ENCODE results near the gene ASXL1.
"Not testable (repeated sequence)": the region's sequence is repeated elsewhere in the genome, so short reads cannot be mapped to it uniquely, and the experiment has no call there.

The ASXL1 gene

DNA sequence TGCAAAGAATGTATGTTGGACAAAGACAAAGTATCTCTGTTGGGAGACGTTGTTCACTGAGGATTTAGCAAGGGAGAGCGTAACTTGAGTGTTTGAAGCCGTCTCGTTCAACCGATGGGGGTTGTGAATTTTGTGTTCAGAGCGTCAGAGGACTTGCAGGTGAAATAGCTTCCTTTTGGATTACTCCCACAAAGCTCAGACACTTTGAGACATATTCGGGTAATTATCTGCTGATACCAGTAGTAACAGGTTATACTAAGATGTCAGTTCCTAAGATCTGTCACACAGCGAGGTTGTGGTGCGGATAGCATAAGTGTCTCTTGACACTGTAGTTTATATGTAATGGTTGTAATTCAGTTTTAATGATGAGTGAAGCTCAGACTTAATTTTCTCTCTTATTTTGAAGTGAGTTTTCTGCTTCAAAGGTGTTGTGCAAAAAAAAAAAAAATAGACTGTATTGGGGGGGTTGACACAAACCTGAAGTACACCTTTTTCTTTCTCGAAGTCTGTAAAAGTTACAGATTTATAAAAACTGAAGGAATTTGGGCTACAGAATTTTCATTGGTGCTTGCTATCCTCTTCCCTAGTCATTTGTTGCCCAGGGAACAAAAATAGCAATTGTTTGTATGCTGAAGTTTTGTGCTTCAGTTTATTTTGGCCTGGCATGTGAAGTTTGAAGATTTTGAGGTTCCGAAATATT, 1.7 kb downstream of the ASXL1 start:
- DNase-seq (ENCODE audit: low read depth in 2 of 3, low spot score in 2 of 3) = no peak

DNA sequence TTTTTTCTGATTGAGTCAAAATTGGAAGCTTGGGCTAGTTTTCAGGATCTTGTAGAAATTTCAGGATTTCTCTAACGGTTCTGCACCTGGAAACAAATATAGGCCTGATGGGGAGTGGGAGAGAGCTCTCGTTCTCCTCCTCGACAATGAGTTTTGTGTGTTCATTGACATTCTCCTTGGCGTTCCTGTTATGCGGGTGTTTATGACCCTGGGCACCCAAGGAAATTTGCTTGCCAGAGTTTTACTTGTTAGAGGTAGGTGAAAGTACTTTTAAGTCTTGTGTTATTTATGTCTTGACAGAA, 2.2 kb downstream of the ASXL1 start:
- no peak for DNase-seq (ENCODE audit: low read depth in 2 of 3, low spot score in 2 of 3)

DNA sequence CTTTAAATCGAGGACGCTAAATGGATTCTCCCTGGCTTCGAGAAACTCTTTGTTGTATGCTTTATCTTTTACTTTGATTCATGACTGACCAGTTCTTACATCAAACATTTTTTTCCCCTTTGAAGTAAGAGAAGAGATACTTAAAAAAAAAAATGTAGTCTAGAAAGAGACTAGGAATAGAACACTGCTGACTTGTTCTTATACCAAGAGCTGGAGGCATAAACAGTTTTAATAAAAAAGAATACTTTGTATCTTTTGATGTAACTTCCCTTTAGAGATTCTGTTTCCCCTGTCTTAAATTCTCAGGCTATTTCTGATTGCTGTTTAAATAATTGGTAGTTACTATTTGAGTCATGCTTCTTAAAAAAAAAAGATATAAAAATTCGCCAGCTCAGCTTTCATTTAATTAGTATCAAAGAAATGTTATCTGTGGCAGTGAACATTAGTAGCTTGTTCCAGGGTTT, 4.8 kb downstream of the ASXL1 start:
- DNase-seq (ENCODE audit: low read depth in 2 of 3, low spot score in 2 of 3) = no peak

DNA sequence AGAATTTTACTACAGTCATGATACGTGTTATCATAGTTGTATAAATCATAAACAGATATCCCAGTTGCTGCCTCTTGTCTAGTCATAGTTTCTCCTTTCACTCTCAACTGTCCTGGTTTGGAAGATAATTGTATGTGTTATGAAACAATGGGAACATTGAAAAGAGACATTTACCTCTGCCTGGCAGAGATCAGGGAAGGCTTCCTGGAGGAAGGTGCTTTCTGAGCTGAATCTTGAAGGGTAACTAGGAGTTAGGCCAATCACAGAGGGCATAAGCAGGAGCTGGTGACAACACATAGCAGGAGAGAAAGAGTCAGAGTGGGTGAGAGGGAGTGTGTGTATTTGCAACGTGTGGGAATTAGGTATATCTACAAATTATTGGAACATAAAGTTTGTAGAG, 5.4 kb downstream of the ASXL1 start:
- DNase-seq (ENCODE audit: low read depth in 2 of 3, low spot score in 2 of 3) = no peak

DNA sequence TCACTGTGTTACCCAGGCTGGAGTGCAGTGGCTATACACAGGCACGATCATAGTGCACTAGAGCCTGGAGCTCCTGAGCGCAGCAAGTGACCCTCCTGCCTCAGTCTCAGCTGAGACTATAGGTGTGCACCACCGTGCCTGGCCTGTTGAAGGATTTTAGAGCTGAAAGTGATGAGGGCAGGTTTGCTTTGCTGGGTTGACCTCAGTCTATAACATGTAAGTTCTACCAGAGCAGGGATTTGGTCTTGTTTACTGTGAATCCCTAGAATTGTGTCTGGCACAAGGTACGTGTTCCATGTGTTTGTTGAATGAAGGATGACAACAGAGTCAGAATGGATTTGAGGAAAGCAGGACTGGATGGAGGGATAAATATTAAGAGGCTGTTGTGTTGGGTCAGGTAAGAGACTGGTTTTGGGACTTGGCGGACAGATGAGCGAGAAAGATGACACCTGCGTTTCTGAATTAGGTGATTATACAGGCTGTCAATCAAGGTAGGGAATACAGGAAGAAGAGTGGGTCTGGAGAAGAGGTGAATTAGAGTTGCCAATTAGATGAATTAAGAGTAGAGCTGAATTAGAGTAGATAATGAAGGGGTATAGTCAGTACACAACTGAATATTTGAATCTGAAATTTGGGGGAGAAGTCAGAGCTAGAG, 6.5 kb downstream of the ASXL1 start:
- no peak for DNase-seq (ENCODE audit: low read depth in 2 of 3, low spot score in 2 of 3)

DNA sequence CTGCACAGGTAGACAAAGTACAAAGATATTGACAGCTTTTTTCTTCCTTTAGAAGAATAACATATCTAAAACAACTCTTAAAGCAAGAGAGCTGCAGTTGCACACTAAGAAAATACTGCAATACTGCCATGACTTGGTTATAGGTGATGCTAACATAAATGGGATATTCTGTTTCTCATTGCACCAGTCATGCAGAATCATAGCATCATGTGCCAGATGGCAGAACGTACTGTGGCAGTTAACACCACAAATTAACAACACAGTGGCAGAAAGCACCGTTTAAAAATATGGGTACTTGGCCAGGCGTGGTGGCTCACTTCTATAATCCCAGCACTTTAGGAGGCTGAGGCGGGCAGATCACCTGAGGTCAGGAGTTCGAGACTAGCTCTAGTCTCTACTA, 7.4 kb downstream of the ASXL1 start:
- no peak for DNase-seq (ENCODE audit: low read depth in 2 of 3, low spot score in 2 of 3)

DNA sequence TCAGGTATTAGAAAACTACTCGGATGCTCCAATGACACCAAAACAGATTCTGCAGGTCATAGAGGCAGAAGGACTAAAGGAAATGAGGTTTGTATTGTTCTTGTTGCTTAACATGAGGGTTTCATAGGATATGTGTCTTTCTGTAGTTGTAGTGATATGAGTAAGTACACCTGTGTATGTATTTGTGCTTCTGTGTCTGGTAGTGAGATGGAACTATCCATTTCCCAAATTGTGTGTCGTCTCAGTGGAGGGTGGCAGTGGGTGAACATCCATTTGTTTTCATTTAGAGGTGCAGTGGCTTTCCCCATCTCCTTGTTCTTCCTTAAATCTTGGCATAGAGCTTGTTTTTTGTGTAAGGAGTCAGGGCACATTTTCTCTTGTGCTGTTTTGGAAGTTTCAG, 8.2 kb downstream of the ASXL1 start:
- DNase-seq (ENCODE audit: low read depth in 2 of 3, low spot score in 2 of 3) = no peak

DNA sequence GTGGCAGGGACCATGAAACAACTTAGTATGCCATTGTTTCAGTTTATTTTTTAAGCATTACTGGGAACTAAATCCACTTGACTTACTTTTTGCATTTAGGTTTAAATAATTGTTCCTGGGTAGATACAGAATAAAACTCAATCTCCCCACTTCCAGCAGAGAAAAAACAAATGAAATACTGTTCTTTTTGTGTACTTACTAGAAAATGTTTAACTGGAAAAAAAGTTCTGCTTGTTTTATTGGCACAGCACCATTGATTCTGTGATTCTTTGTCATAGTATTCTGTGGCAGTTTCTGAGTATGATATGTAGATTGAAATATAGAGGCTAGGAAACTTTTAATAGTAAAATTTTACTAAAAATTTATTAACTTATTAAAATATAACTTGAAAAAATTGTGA, 10.2 kb downstream of the ASXL1 start:
- DNase-seq (ENCODE audit: low read depth in 2 of 3, low spot score in 2 of 3) = no peak

DNA sequence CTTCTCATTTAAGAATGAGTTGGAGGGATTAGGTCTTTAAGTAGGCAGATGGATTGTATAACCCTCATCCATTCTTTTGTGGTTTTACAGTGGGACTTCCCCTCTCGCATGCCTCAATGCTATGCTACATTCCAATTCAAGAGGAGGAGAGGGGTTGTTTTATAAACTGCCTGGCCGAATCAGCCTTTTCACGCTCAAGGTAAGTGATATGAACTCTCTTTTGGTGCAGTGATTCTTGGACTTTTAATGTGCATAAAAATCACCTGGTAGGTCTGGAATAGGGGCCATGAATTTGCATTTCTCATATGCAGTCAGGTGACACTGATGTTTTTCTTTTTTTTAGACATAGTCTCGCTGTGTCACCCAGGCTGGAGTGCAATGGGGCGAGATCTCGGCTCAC, 10.8 kb downstream of the ASXL1 start:
- DNase-seq (ENCODE audit: low read depth in 2 of 3, low spot score in 2 of 3) = no peak

DNA sequence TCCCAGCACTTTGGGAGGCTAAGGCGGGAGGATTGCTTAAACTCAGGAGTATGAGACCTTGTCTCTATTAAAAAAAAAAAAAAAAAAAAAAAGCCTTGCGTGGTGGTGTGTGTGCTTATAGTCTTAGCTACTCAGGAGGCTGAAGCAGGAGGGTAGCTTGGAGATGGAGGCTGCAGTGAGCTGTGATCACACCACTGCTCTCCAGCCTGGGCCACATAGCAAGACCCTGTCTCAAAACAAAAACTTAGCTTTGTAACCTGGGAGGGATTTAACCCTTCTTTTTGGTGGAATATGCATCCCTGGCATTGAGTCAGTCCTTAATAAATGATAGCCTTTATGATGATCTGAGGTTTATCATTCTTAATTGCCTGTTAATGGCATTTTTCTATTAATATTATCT, 12.8 kb downstream of the ASXL1 start:
- no peak for DNase-seq (ENCODE audit: low read depth in 2 of 3, low spot score in 2 of 3)

DNA sequence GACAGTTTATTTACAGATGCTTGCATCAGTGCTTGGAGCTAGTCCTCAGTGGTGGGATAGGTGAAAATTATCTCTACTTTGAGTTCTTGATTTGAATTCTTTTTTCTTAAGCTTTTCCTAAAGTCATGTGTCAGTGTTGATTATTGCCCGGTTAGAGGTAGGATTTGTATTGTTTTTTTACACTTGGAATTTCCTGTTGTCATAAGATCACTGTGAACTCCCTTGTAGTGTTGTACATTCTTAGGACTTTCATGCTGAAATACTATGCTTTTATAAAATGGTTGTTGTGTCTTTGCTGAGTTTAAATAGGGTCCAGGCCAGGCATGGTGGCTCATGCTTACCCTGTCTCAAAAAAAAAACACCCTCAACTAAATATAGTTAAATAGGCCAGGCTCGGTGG, 20.3 kb downstream of the ASXL1 start:
- DNase-seq (ENCODE audit: low read depth in 2 of 3, low spot score in 2 of 3) = no peak

DNA sequence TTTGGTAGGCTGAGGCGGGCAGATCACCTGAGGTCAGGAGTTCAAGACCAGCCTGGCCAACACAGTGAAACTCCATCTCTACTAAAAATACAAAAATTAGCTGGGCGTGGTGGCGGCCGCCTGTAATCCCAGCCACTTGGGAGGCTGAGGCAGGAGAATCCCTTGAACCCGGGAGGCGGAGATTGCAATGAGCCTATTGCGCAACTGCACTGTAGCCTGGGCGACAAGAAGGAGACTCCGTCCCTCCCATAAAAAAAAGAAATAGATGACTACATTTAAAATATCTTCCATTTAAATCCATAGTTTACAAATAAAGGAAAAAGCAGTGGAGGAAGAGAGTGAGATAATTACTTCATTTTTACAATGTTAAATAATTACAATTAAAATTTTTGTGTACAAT, 21.9 kb downstream of the ASXL1 start:
- DNase-seq (ENCODE audit: low read depth in 2 of 3, low spot score in 2 of 3) = not testable (repeated sequence)

DNA sequence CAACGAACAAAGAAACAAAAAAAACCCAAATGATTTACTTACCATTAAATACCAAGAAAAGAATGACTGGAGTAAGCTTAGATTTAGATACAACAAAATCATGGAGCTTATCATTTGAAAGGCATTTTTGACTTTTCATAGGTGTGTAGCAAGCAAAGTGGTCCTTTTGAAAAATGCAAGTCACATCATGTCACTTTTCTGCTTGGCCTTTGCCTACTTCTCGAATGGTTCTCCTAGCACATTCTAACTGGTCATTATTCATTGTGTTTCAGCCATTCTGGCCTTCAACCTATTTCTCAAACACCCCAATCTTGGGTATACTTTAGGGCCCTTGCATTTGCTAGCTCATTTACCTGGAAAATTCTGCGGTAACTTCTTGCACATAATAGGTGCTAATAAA, 22.6 kb downstream of the ASXL1 start:
- no peak for DNase-seq (ENCODE audit: low read depth in 2 of 3, low spot score in 2 of 3)

DNA sequence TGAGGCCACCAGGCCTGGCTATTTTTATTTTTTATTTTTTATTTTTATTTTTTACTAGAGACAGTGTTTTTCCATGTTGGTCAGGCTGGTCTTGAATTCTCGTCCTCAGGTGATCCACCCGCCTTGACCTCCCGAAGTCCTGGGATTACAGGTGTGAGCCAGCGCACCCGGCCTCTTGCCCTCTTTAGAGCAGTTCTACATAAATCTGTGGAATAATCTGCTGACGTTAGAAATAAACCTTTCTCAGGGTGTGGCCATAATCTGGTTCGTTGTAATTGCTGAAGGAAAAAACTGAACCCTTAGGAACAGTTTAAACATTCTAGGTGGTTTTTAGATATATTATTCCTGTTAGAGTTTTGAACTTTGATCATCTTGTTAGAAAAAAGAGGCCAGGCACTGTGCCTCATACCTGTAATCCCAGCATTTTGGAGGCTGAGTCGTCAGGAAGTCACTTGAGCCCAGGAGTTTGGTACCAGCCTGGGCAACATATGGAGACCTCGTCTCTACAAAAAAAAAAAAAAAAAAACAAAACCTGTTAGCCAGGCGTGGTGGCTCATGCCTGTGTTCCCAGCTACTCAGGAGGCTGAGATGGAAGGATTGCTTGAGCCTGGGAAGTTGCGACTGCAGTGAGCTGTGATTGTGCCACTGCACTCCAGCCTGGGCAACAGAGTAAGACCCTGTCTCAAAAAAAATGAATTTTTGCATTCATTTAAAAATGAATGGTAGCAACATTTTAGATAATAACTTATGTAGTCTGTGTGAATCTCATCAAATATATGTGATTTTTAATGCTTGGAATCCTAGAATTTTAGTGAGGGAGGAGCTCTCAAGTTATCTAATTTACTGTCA, 24.2 kb downstream of the ASXL1 start:
- DNase-seq (ENCODE audit: low read depth in 2 of 3, low spot score in 2 of 3) = no peak

DNA sequence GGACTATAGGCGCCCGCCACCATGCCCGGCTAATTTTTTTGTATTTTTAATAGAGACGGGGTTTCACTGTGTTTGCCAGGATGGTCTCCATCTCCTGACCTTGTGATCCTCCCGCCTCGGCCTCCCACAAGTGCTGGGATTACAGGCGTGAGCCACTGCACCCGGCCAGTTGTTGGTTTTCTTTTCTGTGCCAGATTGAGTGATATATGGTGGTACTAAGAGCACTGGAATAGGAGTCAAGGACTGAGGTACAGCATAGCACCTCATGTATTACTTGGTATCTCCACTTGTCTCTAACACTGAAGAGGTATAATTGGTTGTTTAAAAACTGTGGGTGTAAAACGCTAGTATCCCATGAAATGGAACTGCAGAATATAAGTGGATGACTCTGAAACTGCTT, 25.3 kb downstream of the ASXL1 start:
- not testable (repeated sequence) for DNase-seq (ENCODE audit: low read depth in 2 of 3, low spot score in 2 of 3)

DNA sequence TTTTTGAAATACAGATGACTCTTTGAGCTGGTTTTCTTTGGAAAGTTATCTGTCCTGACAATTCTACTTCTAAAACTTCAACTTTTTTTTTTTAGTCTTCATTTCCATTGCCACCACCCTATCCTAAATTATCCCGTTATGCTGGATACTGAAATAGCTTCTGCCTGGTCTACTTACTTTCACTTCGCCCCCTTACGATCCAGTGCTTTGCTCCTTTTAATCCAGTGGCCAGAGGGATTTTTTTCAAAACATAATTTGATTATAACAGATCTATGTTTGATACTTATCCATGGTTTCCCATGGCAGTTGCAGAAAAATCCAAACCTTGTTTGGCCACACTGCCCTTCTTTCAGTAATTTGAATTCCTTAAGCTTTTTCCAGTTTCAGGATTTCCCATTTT, 27.4 kb downstream of the ASXL1 start:
- DNase-seq (ENCODE audit: low read depth in 2 of 3, low spot score in 2 of 3) = no peak

DNA sequence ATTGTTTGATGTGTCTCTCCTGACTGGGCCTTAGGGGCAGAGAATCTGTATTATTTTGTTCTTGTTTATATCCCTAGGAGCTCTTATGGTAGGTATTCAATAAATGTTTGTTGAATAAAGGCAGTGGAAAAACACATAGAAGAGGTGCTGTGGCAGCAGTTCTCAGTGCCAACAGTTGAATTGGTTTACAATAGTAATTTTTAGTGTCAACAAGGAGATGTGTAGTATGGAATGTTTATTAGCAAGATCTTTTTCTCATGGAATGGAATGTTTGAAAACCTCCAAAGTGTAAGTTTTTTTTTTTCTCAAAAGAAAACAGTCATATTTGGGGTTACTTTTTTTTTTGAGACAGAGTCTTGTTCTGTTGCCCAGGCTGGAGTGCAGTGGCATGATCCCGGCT, 28.0 kb downstream of the ASXL1 start:
- no peak for DNase-seq (ENCODE audit: low read depth in 2 of 3, low spot score in 2 of 3)

DNA sequence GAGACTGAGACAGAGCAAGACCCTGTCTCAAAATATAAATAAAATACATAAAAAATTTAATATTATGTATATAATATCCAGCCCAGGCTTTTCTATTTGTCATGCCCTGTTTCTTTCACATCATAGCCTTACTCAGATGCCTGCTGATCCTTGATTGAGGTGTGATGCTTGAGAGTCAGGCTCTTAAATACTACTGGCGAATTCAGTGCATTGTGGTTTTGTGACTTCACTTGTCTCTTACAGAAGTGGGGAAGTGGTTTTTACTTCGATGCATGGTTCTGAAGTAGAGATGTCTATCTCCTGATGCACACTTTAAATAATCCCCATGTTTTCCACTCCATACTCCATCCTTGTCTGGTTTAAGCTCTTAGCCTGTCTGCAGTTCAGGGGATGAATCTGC, 29.1 kb downstream of the ASXL1 start:
- no peak for DNase-seq (ENCODE audit: low read depth in 2 of 3, low spot score in 2 of 3)

DNA sequence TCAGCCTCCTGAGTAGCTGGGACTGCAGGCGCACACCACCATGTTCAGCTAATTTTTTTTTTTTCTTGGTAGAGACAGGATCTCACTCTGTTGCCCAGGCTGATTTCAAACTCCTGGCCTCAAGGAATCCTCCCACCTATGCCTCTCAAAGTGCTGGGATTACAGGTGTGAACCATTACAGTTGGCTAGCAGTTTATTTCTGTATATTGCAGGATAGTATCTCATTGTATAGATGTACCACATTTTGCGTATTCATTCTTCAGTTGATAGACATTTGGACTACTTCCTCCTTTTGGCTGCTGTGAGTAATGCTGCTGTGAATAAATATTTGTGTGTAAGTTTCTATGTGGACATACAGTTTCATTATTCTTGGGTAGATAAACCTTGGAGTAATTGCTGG, 32.9 kb downstream of the ASXL1 start:
- DNase-seq (ENCODE audit: low read depth in 2 of 3, low spot score in 2 of 3) = no peak

DNA sequence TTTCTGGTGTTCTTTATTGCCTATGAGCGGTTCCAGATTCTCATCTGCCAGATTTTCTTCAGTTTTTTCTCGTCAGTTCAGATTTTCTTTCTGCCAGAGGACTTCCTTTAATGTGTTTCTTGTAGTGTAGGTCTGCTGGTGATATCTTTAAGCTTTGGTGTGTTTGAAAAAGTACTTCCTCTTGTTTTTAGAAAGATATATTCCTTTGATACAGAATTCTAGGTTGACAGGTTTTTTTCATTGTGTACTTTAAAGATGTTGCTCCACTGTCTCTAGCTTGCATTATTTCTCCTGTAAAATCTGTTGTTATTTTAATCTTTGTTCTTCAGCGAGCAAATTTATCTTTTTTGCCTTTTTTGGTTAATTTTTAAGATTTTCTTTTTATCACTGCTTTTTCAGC, 36.9 kb downstream of the ASXL1 start:
- DNase-seq (ENCODE audit: low read depth in 2 of 3, low spot score in 2 of 3) = no peak

DNA sequence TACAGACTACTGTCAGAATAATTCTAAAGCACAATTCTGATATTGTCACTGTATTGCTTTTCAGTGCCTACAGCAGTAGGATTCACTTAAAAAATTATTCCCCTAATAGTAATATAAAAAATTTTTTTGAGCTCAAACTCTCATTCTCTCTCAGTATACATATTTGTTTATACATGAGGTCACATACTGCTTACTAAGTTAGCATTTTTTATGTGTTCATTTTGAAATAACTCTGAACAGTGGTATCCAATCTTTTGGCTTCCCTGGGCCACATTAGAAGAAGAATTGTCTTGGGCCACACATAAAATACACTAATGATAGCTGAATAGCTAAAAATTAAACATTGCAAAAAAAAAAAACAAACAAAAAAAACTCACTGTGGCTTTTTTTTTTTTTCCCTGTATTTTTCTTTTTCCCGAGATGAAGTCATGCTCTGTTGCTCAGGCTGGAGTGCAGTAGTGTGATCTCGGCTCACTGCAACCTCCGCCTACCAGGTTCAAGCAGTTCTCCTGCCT, 38.6 kb downstream of the ASXL1 start:
- no peak for DNase-seq (ENCODE audit: low read depth in 2 of 3, low spot score in 2 of 3)

DNA sequence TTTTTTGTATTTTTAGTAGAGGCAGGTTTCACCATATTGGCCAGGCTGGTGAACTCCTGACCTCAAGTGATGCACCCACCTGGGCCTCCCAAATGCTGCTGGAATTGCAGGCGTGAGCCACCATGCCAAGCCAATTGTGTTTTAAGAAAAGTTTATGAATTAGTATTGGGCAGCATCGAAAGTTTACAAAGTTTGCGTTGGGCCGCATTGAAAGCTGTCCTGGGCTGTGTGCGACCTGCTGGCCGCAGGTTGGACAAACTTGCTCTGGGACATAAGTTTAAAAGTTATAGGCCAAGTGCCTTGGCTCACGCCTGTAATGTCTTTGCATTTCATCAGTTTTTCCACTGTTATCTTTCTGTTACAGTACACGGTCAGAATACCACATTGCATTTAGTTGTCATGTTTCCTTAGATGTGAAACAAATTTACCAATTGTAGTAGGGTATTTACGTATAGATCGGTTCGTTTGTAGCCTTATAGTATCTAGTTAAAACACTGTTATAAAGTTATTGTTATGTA, 39.5 kb downstream of the ASXL1 start:
- DNase-seq (ENCODE audit: low read depth in 2 of 3, low spot score in 2 of 3) = no peak

Measured in activated CD8-positive, alpha-beta memory T cell treated with anti-CD3 and anti-CD28 coated beads for 48 hours (primary cell).